ENCODE data around the gene MYH16.
"Not testable (repeated sequence)": the region's sequence is repeated elsewhere in the genome, so short reads cannot be mapped to it uniquely, and the experiment has no call there.

The MYH16 gene

DNA sequence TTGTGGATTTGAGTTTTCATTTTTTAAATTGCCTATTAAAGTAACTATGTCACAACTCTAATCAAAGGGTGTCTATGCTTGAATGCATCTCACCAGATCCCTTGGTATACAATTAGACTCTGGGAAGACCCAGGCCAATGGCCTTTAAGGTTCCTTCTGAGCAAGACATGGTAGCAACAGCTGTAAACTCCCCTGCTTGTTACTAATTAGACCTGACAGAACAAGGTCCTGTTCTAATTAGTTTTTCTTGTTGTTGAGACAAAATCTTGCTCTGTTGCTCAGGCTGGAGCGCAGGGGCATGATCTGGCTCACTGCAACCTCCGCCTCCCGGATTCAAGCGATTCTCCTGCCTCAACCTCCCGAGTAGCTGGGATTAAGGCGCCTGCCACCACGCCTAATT is 2.9 kb downstream of the MYH16 start:
- no peak for DNase-seq (ENCODE audit: low read depth)
- TF ChIP-seq, protein P1, sequence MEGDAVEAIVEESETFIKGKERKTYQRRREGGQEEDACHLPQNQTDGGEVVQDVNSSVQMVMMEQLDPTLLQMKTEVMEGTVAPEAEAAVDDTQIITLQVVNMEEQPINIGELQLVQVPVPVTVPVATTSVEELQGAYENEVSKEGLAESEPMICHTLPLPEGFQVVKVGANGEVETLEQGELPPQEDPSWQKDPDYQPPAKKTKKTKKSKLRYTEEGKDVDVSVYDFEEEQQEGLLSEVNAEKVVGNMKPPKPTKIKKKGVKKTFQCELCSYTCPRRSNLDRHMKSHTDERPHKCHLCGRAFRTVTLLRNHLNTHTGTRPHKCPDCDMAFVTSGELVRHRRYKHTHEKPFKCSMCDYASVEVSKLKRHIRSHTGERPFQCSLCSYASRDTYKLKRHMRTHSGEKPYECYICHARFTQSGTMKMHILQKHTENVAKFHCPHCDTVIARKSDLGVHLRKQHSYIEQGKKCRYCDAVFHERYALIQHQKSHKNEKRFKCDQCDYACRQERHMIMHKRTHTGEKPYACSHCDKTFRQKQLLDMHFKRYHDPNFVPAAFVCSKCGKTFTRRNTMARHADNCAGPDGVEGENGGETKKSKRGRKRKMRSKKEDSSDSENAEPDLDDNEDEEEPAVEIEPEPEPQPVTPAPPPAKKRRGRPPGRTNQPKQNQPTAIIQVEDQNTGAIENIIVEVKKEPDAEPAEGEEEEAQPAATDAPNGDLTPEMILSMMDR (IDR thresholded peaks at IDR 0.05; ENCODE audit: insufficient read depth, low read depth, low read length, missing control alignments): no peak
- H3K4me3 ChIP-seq (ENCODE audit: low read depth, low read length): no peak overlapping the region

DNA sequence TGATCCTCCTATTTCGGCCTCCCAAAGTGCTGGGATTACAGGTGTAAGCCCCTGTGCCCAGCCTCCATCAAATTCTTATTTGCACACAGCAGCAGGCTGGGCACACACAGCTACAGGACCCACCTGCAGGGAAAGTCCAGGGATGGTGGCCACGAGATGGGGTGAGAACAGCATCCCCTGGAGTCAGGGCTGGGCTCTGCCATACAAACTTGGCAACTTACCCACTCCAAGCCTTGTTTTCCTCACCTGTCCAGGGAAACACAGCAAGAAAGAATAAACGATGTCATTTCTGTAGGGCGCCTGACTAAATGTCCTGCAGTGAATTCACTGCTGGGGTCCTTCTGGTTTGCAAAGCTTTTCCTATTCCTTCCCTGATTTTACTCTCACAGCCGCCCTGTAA is 5.5 kb downstream of the MYH16 start:
- H3K4me3 ChIP-seq (ENCODE audit: low read depth, low read length): no peak overlapping the region
- DNase-seq (ENCODE audit: low read depth): no peak
- TF ChIP-seq, protein P1 (IDR thresholded peaks at IDR 0.05; ENCODE audit: insufficient read depth, low read depth, low read length, missing control alignments): peak; percentile 10

DNA sequence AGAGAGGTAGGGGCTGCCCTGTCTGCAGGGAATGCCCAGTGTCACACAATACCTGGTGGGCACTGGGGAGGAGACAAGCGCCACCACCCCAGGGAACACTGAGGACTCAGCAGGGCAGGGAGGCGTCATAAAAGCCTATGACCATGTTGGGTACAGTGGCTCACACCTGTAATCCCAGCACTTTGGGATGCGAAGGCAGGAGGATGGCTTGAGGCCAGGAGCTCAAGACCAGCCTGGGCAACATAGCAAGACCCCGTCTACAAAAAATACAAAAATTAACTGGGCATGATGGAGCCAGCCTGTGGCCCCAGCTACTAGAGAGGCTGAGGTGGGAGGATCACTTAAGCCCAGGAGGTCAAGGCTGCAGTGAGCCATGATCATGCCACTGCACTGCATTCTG is 11.5 kb downstream of the MYH16 start:
- DNase-seq (ENCODE audit: low read depth); H3K4me3 ChIP-seq (ENCODE audit: low read depth, low read length): not testable (repeated sequence)

DNA sequence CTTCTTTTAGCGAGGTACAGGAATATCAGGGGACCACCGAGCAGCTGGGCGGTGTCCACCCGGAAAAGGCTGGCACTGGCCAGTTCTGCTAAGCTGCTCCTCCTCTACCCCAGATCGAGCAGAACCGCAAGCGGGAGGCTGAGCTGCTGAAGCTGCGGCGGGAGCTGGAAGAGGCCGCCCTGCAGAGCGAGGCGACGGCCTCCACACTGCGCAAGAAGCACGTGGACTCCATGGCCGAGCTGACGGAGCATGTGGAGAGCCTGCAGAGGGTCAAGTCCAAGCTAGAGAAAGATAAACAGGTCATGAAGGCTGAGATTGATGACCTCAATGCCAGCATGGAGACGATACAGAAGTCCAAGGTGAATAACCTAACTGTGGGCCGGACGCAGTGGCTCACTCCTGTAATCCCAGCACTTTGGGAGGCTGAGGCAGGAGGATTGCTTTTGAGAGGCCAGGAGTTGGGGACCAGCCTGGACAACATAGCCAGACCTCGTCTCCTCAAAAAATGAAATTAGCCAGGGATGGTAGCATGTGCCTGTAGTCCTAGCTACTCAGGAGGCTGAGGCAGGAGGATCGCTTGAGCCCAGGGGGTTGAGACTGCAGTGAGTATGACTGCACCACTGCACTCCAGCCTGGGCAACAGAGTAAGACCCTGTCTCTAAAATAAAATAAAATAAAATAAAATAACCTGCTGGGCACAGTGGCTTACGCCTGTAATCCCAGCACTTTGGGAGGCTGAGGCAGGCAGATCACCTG is 15.3 kb downstream of the MYH16 start:
- no peak for DNase-seq (ENCODE audit: low read depth)
- no peak overlapping the region for H3K4me3 ChIP-seq (ENCODE audit: low read depth, low read length)
- TF ChIP-seq, protein P1 (IDR thresholded peaks at IDR 0.05; ENCODE audit: insufficient read depth, low read depth, low read length, missing control alignments): no peak

DNA sequence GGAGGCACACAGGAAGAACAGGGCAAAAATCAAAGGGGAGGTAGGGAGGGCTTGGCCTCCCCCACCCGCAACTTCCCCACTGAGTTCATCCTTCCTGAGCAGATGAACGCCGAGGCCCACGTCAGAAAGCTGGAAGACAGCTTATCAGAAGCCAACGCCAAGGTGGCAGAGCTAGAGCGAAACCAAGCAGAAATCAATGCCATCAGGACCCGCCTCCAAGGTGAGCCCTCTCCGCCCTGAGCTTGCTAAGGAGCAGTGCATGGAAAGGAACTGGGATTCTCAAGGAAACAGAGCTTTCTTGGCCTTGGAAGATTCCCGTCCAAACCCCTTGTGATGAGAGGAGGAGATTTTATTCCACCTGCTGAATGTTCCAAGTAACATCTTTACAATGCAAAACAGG is 16.5 kb downstream of the MYH16 start:
- no peak for DNase-seq (ENCODE audit: low read depth)
- TF ChIP-seq, protein P1 (IDR thresholded peaks at IDR 0.05; ENCODE audit: insufficient read depth, low read depth, low read length, missing control alignments): no peak
- H3K4me3 ChIP-seq (ENCODE audit: low read depth, low read length): no peak overlapping the region

DNA sequence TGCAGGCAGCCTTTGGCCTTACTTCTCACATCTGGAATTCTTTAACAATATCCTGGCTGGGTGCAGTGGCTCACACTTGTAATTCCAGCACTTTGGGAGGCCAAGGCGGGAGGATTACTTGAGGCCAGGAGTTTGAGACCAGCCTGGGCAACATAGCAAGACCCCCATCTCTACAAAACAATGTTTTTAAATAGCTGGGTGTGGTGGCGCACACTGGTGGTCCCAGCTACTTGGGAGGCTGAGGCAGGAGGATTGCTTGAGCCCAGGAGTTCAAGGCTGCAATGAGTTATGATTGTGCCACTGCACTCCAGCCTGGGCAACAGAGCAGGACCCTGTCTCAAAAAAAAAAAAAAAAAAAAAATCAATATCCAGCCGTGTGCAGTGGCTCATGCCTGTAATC is 17.5 kb downstream of the MYH16 start:
- not testable (repeated sequence) for H3K4me3 ChIP-seq (ENCODE audit: low read depth, low read length); DNase-seq (ENCODE audit: low read depth)

DNA sequence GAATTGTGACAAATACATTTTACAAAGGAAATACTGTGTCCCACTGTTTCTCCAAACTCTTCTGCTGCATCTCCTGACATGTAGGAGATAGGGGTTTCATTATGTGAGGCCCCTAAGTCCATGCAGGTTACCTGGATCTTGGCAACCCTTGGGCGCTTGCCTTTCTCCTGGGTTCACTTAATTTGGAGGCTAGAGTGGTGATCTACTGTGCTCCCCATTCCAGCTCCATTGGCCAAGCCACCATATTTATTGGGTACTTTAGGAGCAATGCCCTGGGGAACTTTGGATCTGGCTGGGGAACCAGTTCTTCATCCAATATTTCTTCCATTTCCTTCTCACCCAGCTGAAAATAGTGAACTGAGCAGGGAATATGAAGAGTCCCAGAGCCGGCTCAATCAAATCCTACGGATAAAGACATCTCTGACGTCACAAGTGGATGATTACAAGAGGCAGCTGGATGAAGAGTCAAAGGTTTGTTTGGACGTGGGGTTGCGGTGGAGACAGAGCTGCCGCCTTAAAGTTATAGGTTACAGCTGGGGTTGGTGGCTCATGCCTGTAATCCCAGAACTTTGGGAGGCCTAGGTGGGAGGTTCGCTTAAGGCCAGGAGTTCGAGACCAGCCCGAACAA is 18.5 kb downstream of the MYH16 start:
- DNase-seq (ENCODE audit: low read depth): no peak
- TF ChIP-seq, protein P1 (IDR thresholded peaks at IDR 0.05; ENCODE audit: insufficient read depth, low read depth, low read length, missing control alignments): no peak
- no peak overlapping the region for H3K4me3 ChIP-seq (ENCODE audit: low read depth, low read length)

DNA sequence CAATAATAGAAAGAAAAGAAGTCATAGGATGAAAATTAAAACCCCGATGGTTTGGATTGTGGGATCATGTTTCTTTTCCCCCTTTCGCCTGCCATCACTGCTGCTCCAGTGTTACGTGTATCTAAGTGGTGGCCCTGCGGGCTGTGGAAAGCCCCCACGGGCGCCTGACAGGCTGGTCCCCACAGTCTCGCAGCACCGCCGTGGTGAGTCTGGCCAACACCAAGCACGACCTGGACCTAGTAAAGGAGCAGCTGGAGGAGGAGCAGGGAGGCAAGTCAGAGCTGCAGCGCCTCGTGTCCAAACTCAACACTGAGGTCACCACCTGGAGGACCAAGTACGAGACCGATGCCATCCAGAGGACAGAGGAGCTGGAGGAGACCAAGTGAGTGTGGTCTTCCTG is 19.5 kb downstream of the MYH16 start:
- no peak for DNase-seq (ENCODE audit: low read depth)
- TF ChIP-seq, protein P1 (IDR thresholded peaks at IDR 0.05; ENCODE audit: insufficient read depth, low read depth, low read length, missing control alignments): no peak
- no peak overlapping the region for H3K4me3 ChIP-seq (ENCODE audit: low read depth, low read length)

All from GM12865 (cell line).